GM06990 (cell line): ENCODE data around the gene RALGAPA2.

ENCODE experiments used
- DNase-seq: peaks from one replicate; pipeline ENCODE4 v3.0.0-alpha.2; 2011; ENCODE audit not compliant: insufficient read length; ENCODE audit errors: extremely low read depth
- H3K27me3 ChIP-seq: replicated peaks from 2 replicates; pipeline ENCODE4 v1.6.0; 2011; ENCODE audit warnings: low read length; ENCODE audit not compliant: control insufficient read depth, insufficient read depth
- H3K36me3 ChIP-seq: 2 replicates; pipeline ENCODE4 v1.5.1; 2011; ENCODE audit warnings: low read length; ENCODE audit not compliant: control insufficient read depth, insufficient read depth
- H3K4me3 ChIP-seq: replicated peaks from 2 replicates; pipeline ENCODE4 v1.5.1; 2011; ENCODE audit warnings: low read depth, mild to moderate bottlenecking, control low read depth, low read length
- TF ChIP-seq, protein P1 (sequence below): IDR thresholded peaks from 2 replicates; pipeline ENCODE4 v1.5.1; 2011; ENCODE audit warnings: low read length, control low read depth, mild to moderate bottlenecking, inconsistent platforms; ENCODE audit not compliant: insufficient read depth, poor library complexity, severe bottlenecking

The RALGAPA2 gene

DNA sequence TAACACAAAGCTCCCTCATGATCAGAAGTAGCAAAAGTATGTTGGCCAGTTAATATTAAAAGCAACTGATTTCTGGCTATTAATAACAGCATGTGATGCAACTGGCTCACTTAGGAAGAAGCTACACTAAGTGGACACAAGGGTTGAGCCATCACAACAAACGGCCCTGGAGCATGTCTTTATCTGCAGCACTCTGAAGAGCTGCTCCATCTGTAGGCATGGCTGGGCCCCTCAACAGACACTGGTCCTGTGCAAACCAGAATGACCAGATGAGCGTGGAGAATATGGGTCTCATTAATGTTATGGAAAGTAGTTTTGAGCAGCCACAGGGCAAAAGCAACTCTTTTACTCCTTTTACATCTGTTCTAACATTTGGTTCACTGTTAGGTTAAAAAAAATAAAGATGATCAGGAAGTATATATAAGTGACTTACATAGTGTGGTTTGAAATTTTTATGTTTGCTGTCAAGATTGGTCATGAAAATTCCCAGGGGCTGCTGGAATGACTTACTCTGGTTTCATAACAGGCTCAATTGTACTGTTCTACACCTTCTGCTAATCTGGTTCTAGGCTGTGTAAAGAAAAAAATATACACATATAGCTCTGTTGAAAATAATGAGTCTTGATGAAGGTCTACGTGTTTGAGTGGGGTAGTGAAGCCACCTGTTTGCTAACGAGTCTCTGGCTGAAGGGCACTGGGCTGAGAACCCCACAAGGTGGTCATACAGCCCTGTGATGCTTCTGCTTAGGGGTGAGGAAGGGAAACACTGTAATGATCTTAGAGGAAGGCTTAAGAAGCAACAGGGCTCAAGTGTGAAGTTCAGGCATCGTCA lies 286.4 kb downstream of the RALGAPA2 start:
- no peak for DNase-seq
- no peaks in the 10 kb centered on the region for H3K27me3 ChIP-seq

DNA sequence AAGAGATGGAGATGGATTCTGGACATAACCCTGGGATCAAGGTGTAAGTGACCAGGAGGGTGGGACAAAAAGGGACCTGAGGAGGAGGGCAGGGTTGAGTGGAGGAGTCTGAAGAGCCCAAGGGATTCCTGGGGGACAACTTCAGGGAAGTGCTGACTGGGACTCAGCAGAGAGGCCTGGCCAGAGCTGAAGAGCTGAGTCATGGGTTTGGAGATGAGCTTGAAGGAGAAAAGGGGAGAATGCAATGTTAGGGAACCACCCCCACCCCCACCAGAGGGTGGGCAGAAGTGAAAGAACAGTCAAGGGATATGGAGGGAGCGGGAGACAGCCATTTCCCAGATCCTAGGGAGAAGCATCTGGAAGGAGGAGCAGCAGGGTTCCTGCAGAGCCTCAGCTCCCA lies 289.3 kb downstream of the RALGAPA2 start:
- no peaks in the 10 kb centered on the region for H3K36me3 ChIP-seq
- H3K4me3 ChIP-seq = no peak overlapping the region
- DNase-seq = no peak
- no peaks in the 10 kb centered on the region for H3K27me3 ChIP-seq
- TF ChIP-seq, protein P1, sequence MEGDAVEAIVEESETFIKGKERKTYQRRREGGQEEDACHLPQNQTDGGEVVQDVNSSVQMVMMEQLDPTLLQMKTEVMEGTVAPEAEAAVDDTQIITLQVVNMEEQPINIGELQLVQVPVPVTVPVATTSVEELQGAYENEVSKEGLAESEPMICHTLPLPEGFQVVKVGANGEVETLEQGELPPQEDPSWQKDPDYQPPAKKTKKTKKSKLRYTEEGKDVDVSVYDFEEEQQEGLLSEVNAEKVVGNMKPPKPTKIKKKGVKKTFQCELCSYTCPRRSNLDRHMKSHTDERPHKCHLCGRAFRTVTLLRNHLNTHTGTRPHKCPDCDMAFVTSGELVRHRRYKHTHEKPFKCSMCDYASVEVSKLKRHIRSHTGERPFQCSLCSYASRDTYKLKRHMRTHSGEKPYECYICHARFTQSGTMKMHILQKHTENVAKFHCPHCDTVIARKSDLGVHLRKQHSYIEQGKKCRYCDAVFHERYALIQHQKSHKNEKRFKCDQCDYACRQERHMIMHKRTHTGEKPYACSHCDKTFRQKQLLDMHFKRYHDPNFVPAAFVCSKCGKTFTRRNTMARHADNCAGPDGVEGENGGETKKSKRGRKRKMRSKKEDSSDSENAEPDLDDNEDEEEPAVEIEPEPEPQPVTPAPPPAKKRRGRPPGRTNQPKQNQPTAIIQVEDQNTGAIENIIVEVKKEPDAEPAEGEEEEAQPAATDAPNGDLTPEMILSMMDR = no peak

More for the DNA sequence above, 286.4 kb downstream of the RALGAPA2 start:
- no peaks in the 10 kb centered on the region for H3K36me3 ChIP-seq
- TF ChIP-seq, protein P1 = no peak
- no peak overlapping the region for H3K4me3 ChIP-seq

DNA sequence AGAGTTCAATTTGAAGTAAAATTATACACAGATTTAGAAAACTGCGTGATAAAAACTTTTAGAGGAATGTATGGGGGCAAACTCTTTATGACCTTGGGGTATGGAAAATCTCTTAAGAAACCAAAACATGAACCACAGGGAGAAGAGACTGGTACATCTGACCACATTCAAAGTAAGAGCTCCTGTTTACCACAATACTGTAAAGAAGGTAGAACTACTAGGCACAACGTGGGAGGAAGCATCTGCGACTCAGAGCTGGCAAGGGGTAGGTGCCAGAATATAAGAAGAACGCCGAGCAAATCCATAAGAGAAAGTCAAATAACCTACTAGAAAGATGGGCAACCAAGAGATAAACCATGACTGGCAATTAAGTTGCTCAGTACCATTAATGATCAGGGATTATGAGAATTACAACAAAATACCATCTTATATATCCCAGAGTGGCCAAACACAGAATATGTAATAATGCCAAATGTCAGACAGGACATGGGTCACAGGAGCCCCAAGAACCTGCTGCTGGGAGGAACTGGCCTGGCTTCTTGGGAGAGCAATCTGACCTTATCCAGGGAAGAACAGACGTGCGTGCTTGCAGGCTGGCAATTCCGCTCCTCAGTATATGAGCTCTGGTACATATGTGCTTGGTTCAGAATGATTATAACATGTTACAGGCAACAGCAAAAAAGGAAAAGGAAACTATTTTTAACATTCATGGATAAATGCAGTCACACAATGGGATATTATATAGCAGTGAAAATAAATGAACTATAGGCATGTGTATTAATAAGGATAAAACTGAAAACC lies 294.4 kb downstream of the RALGAPA2 start:
- no peaks in the 10 kb centered on the region for H3K27me3 ChIP-seq
- H3K36me3 ChIP-seq = no peaks in the 10 kb centered on the region
- no peak overlapping the region for H3K4me3 ChIP-seq
- no peak for DNase-seq
- TF ChIP-seq, protein P1 = no peak

DNA sequence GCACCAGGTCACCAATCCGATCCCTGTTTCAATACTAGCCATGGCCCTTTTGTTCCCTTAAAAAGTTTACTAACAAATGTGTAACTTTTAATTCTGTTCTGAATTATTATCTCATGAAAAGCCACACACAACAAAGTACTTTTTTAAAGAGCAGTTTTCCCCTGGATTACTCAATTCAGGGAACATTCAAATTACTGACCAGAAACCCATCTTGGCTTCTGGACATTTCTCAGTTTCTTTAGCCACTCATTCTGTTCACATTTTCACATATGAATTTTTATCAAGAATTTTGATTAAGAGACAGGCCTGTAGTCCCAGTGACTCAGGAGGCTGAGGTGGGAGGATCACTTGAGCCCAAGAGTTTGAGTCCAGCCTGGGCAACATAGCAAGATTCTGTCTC lies 297.1 kb downstream of the RALGAPA2 start:
- no peaks in the 10 kb centered on the region for H3K27me3 ChIP-seq
- TF ChIP-seq, protein P1 = no peak
- no peak overlapping the region for H3K4me3 ChIP-seq
- no peak for DNase-seq
- H3K36me3 ChIP-seq = no peaks in the 10 kb centered on the region

DNA sequence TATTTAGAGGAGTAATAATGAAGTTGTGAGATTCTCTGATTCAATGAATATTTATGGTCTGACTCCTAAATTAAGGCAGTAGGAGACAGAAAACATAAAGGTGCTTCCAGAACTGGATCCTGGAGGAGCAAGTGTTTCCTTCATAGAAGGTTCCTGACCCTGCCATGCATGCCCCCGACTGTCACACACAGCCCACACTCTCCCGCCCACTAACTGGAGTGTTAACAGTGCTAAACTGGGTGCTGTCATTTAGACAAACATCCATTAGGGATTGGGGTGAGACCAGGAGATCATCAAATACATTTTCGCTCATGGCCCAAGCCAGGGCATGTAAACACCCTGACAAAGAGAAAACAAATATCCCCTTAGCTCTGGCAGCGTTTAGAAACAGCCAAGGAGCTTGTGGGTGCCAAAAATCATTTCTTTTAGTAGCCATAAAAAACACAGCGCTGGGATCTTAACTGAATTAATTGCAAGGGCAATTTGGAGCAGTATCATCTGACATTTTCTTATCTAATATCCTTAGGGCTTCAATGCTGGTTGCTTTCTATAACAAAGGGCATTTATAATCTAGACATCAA lies 297.7 kb downstream of the RALGAPA2 start:
- Histone ChIP-seq H3K27me3 (no peaks in the 10 kb centered on the region), H3K4me3 (no peak overlapping the region), H3K36me3 (no peaks in the 10 kb centered on the region)
- TF ChIP-seq, protein P1 = no peak
- DNase-seq = no peak
